GM13976 (cell line): ENCODE results near the gene LRIG3.
"Not testable (repeated sequence)": the region's sequence is repeated elsewhere in the genome, so short reads cannot be mapped to it uniquely, and the experiment has no call there.

ENCODE experiments used
- DNase-seq: peaks from one replicate; pipeline ENCODE4 v3.0.0; 2012; ENCODE audit warnings: low spot score
- CTCF ChIP-seq: IDR thresholded peaks from 2 replicates; pipeline ENCODE4 v1.5.1; 2012; ENCODE audit warnings: borderline replicate concordance, mild to moderate bottlenecking; ENCODE audit not compliant: insufficient read depth; ENCODE audit errors: extremely low read depth, missing control alignments, control extremely low read depth
- in situ Hi-C: fragments of 300-500 bp; cut with MboI; formaldehyde crosslinking; loops from one replicate; pipeline ENCODE4 v1.12.0; 2022; ENCODE audit warnings: low sequenced_read_pairs, mixed read lengths, inconsistent platforms; ENCODE audit not compliant: unreplicated experiment

Gene LRIG3

GRCh38 chr12:58914457-58914856, 5.8 kb downstream of the LRIG3 start:
- in situ Hi-C loops, result no loop called here
- no peak for TF ChIP-seq CTCF
- DNase-seq, result no peak

- no peak for TF ChIP-seq CTCF
- in situ Hi-C loops, result no loop called here
- no peak for DNase-seq
Observed at GRCh38 chr12:58907391-58907790, 12.9 kb downstream of the LRIG3 start.

GRCh38 chr12:58906917-58907316, 13.4 kb downstream of the LRIG3 start:
- DNase-seq, result no peak
- TF ChIP-seq CTCF, result no peak

GRCh38 chr12:58905422-58905821, 14.9 kb downstream of the LRIG3 start:
- TF ChIP-seq CTCF, result no peak
- in situ Hi-C loops, result no loop called here
- no peak for DNase-seq

More at GRCh38 chr12:58906917-58907316, 13.4 kb downstream of the LRIG3 start:
- in situ Hi-C loops, result no loop called here

GRCh38 chr12:58902726-58903125, 17.6 kb downstream of the LRIG3 start:
- DNase-seq, in situ Hi-C loops: not testable (repeated sequence)

DNA sequence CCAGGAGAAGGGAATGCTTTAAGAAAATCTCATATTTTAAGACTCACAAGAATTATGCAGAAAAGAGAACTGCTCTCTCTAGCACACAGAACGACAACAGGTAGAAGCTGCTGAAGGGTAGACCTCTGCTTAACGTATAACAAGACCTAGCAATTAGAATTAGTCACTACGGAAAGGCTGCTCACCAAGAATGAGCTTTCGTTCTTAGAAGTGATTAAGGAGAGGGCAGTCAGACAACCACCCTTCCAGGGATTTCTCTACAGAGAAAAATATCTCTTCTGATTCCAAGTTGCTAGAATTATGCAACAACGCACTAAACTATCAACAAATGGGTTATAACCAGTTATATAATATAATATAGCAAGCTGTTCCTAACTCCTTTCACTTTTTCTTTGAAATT, 18.6 kb downstream of the LRIG3 start:
- TF ChIP-seq CTCF, result no peak
- DNase-seq, result no peak
- in situ Hi-C loops, result no loop called here

- no peak for TF ChIP-seq CTCF
- no peak for DNase-seq
- in situ Hi-C loops, result no loop called here
Observed at GRCh38 chr12:58897969-58898368, 22.3 kb downstream of the LRIG3 start.

GRCh38 chr12:58896278-58896677, 24.0 kb downstream of the LRIG3 start:
- DNase-seq, result no peak
- no peak for TF ChIP-seq CTCF
- in situ Hi-C loops, result no loop called here
